HL-60/S4 treated with phorbol 12-myristate 13-acetate at 8.2 ng/mL for 4 days and 3 days (cell line): ENCODE data around the gene DFFB.
"Not testable (repeated sequence)": the region's sequence is repeated elsewhere in the genome, so short reads cannot be mapped to it uniquely, and the experiment has no call there.

Experiments
- in situ Hi-C: fragments of 300-500 bp; cut with MboI; formaldehyde crosslinking; loops from 2 replicates; pipeline ENCODE4 v1.15.0; 2022; ENCODE audit warnings: low sequenced_read_pairs

DFFB gene, protein sequence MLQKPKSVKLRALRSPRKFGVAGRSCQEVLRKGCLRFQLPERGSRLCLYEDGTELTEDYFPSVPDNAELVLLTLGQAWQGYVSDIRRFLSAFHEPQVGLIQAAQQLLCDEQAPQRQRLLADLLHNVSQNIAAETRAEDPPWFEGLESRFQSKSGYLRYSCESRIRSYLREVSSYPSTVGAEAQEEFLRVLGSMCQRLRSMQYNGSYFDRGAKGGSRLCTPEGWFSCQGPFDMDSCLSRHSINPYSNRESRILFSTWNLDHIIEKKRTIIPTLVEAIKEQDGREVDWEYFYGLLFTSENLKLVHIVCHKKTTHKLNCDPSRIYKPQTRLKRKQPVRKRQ

DNA sequence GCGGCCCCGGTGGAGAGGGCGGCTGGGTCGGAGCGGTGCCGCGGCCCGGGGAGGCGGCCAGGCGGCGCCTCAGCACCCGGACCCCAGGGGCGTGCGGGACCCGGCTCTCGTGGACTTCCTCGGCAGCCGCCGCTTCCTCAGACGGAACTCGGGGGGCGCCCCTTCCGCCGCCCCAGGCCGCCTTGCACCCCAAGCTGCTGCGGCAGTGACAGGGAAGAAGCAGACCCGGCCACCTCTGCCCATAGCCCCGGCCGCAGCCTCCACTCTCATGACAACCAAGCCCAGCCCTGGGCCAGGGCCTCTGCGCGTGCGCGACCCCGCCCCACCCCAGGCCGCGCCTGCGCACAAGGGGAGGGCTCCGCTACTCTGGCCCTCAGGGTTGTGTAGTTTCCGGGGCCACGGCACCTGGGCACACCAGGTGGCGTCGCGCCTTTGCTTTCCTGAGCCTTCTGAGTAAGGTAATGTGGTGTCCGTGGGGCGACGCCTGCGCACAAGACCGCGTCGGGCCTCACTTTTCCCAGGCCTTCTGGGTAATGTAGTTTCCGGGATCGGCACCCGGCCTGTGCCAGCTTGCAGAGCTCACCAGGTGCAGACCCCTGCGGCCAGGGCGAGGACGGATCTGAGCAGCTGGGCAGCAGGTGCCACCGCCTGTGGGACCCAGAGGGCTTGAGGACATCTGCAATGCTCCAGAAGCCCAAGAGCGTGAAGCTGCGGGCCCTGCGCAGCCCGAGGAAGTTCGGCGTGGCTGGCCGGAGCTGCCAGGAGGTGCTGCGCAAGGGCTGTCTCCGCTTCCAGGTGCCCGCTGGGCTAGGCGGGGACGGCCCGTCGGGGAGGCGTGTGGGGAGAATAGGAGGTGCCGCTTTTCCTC lies at the start of gene DFFB, which contains the start of gene CEP104:
Gene DFFB (plus strand): TSS at position 554 of the 868 bp plus-strand sequence. CDS start 128 bp downstream, at position 682.
Gene CEP104 (minus strand): TSS at position 289 of the 868 bp plus-strand sequence. CDS start 4,804 bp downstream, outside the sequence.
- in situ Hi-C loops = no loop called here

DNA sequence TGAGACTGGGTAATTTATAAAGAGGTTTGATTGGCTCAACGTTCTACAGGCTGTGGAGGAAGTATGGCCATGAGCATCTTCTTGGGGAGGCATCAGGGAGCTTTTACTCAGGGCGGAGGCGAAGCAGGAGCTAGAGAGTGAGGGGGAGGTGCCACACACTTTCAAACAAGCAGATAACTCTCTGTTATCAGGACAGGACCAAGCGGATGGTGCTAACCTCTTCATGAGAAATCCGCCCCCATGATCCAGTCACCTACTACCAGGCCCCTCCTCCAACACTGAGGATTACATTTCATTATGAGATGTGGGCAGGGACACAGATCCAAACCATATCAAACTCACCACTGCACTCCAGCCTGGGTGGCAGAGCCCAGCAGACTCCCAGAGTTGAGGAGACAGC lies 49.5 kb upstream of the DFFB start:
- in situ Hi-C loops = no loop called here

DNA sequence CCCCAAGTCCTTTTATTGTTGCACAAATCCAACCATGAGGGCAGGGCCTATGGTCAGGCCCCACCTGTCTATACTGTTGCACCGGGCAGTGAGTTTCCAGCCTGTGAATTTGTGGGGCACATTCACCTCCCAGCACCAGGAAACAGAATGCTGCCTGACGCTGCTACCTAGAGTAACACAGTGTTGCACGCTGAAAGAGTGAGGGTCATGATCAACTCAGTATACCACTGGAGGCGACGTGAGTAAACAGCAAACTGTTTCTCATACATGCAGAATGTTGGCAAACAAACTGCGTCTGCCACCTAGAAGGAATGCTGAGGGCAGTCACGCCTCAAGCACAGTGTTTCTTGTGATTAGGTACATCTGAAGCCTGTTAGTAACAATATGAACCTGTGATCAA lies 47.6 kb upstream of the DFFB start:
- in situ Hi-C loops = no loop called here

DNA sequence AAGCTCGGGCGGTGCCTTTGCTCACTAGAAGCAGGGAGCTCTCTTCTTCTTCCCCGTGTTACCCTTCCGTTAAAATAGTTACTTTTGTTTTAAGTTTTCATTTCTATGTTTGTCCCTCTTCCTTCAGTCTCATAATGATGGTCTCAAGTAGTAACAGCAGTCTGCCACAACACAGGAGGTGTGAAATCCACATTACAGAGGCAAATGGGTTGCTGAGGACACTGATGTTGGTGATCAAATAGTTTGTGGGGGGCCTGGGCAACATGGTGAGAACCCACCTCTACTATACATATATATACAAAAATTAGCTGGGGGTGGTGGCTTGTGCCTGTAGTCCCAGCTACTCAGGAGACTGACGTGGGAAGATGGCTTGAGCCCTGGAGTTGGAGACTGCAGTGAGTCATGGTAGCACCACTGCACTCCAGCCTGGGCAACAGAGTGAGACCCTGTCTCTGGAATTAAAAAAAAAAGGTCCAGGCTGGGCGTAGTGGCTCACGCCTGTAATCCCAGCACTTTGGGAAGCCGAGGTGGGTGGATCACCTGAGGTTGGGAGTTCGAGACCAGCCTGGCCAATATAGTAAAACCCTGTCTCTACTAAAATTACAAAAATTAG lies 47.0 kb upstream of the DFFB start:
- in situ Hi-C loops = not testable (repeated sequence)

DNA sequence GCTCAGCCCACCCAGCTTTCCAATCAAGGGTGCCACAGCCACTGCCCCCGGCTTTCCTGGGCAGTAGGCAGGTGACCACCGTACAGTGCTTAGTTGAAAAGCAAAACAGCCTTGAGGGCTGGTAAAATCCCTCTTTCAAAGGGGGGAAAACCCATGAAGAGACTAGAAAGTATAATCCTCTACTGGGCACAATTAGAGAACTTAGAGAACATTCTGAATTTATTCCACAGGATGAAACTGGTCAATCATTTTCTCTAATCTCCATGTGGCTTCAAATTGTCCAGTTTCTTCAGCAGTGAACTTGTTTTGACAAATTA lies 45.7 kb upstream of the DFFB start:
- in situ Hi-C loops = no loop called here

DNA sequence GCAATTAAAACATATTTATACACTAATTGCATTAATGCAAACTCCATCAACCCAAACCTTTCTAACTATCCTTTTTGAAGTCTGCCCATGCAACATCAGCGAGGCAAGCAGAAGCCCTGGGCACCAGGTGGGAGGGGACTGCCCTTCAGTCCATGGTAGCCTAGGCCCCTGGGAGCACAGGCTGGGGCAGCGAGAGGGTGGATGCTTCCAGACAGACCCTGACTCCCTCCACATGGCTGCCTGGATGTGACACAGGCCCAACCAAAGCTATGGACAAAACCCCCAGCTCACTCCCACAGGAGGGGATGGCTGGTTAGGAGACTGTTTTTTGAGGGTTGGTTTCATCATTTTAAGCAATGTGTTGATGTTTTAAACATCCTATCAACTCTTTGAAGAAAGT lies 43.2 kb upstream of the DFFB start:
- in situ Hi-C loops = no loop called here

DNA sequence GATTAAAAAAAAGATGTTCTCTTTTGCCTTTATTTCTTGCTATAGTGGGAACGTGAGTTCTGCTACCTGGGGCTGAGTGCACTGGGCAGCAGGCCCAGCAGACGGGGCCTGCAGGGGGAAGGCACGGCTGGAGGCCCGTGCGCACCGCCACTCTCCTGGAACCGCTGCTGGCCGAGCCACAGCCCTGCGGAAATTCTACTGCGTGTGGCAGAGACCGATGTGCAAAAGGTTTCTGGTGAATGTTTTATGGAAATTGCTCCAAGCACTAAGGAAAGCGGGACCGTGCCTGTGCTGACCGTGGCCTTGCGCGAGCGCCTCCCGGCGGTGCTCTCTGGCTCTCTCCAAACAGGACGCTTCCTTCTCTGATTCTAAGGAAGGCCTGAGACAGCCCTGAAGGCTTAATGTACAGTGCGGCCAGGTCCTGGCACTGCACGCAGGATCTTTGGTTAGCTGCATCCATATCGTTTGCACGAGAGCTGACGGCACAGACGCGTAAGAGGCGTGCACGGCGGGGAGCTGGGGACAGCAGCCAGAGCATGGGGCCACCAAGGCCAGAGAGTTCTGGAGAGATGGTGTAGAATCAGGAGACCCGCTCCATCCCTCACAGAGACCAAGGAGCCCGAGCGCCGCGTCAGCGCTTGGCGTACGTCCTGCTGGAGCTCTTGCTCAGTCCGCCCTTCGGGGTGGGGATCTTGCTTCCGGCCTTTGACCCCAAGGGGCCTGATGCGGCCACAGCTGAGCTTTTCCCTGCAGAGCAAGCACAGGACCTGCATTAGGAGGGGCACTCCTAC lies 42.3 kb upstream of the DFFB start:
- in situ Hi-C loops = no loop called here

DNA sequence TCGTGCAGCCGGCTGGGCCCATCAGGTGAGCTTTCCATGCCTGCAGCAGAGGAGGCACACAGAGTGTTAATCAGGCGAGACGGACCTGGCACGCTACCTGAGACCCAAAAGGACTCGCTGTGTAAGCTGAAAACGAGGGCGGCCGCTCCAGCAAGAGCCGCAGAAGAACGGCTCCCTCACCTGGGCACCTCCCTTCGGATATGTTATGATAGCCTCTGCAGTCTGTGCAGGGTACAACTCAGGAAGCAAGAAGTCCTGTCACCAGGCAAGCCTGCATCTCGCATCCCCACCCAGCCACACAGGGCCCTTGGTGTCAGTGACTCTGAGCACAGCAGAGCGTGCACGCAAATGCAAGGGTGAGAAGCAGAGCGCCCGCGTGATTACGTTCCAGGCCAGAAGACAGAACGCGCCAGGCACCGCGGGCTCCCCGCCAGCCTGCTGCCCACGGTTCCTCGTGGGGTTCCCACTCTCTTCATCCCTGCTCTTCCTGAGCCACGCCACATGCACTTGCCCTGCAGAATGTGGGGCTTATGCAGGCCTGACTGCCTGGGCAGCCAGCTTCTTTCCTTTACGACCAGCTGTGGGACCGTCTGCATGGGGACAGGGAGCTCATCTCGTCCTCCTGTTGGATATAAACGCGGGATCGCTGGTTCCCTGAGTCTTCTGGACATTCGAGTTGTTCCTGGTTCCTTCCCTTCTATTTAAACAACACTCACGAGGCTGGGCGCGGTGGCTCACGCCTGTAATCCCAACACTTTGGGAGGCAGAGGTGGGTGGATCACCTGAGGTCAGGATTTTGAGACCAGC lies 40.7 kb upstream of the DFFB start:
- in situ Hi-C loops = no loop called here

DNA sequence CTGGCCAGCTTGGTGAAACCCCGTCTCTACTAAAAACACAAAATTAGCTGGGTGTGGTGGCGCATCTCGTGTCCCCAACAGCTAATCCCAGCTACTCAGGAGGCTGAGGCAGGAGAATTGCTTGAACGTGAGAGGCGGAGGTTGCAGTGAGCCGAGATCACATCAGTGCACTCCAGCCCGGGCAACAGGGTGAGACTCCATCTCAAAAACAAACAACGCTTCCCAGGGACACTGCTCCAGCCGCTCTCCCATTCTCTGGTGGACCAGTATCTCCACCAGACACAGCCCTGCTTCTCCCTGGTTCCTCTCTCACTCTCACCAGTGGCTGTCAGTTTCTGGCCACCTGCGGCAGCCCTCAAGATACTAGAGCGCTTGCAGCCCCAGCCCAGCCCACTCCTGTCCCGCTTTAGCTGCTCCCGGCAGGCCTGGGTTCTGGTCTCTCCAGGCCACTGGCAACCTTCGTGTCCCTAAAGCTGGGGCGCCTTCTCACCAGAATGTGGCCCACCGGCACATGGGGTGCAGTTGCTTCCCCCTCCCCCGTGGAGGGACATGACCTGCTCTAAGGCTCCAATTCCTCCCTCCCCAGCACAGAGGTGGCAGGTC lies 40.0 kb upstream of the DFFB start:
- in situ Hi-C loops = no loop called here

DNA sequence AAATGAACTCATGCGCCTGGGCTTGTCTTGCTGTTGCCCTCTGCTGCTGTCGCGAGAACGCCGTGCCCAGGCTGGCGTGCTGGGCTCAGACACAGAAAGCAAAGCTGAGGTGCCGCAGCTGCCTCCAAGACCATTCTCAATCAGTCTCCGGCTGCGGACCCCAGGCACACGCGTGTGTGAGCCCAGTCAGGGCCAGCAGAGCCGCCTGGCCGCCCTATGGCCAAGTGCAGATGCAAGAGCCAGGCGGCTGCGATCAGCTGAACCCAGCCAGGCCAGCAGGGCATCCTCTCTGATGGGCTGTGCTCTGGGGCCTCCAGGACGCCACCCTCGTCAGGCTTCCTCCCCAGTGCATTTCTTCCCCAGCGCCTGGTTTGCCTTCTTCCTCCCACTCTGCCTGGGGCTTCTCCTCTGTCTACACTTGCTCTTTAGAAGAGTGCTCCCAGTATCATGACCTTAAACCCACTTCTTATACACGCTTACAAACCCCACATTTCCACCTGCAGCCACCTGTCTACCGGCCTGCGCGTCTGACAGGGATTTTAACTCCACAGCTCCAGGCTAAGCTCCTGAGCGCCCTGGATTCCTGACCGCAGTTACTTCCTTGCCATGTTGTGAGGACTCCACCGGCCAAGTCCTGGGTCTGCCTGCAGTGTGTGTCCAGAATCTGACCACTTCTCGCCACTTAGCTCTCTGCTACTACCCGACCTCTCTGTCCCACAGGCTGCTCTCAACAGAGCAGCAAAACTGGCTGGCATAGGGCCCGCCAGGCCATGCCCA lies 39.3 kb upstream of the DFFB start:
- in situ Hi-C loops = no loop called here

DNA sequence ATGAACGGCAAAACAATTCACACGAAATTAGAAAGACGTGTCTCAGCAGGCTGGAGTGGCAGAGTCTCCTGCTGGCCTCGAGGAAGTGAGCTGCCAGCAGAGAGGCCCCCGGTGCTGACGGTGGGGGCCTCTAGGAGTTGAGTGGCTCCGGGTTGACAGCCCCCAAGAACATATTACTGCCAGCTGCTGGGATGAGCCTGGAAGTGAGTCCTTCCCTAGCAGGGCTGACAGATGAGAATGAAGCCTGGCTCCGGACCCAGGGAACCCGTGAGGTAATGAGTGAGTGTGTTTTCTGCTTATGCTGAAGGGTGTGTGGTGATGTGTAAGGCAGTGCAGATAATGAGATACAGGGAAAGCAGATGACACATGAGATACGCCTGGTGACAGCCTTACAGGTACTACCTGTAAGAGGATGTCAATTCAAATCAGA lies 37.5 kb upstream of the DFFB start:
- in situ Hi-C loops = no loop called here

DNA sequence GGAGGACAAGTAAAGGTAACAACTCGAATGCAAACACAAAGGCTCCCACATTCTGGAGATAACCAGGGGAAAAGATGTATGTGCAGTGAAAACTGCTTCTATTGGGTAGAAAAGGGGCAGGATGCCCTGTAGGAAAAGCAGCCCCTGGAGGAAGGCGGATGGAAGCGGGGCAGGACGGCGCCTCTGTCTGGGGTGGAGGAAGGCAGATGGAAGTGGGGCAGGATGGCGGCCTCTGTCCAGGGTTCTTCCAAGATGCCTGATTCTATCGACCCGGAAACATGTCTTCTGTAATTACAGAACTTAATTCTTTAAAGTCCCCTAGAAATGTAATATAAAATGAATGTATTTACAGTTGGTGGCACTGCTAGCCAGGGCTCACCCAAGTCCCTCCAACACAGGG lies 37.0 kb upstream of the DFFB start:
- in situ Hi-C loops = no loop called here

DNA sequence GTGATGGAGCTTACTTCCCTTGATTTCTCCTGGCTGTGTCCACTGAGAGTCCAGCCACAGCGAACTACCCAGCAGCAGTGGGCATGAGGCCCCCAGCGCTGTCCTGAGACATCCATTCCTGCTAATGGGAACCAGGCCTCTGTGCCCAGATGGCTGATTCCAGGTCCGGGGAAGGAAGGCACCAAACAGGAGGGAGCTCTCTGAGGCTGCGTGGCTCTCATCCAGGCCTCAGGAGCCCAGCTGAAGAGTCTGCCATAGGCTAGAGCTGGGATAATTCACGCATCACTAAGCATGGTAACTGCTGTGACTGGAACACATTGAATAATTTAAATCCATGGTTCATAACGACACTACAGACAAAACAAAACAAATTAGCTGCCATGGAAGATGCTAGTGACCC lies 36.3 kb upstream of the DFFB start:
- in situ Hi-C loops = no loop called here

DNA sequence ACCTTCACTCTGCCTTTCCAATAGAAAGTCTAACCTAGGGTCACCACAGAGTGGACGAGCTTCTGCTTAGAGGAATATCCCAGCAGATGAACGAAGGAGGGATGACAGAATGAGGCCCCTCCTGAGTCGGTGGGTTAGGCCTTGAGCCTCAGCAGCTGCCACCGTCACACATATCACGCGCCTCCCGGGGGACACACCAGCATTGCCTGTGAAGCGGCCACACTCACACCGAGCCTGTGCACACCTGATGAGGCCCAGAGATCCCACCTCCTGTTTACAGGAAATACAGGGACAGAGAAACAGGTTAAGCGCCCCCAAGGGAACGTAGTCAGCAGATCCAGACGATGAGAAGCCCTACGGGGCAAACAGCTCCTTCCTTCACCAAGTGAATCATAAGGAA lies 35.8 kb upstream of the DFFB start:
- in situ Hi-C loops = no loop called here

DNA sequence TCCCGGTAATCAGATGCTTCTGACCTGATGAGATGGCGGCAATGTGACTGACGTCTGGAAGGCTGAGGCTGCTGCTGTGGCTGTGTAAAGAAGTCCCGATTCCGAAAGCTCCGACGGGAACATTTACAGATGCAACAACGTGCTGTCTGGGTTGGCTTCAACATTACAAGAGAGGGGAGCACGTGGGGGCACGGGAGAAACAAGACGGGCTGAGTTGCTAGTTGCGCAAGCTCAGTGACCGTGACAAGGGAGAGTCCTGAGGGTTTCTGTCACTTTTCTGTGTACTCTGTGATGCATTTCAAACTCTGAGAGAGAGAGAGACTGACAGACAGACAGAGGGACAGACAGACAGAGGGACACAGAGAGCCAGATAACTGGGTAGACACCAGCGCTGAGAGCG lies 35.4 kb upstream of the DFFB start:
- in situ Hi-C loops = no loop called here

DNA sequence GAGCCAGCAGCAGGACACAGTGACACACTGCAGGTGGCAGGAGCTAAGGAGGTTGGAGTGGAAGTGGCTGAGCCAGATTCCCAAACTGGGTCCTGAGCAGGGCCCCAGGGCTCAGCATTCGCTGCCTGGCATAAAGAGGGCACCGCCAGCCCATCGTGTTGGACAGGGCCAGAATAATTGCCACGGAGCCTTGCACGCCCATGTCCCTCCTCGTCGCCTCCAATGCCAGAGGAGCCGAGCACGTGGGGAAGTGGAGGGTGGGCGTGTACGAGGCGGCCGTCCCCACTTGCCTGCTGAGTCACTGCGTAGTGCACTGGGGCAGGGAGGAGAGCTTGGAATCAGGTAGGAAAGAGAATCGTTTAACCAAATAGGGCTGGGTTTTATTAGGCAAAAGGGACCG lies 34.9 kb upstream of the DFFB start:
- in situ Hi-C loops = no loop called here

DNA sequence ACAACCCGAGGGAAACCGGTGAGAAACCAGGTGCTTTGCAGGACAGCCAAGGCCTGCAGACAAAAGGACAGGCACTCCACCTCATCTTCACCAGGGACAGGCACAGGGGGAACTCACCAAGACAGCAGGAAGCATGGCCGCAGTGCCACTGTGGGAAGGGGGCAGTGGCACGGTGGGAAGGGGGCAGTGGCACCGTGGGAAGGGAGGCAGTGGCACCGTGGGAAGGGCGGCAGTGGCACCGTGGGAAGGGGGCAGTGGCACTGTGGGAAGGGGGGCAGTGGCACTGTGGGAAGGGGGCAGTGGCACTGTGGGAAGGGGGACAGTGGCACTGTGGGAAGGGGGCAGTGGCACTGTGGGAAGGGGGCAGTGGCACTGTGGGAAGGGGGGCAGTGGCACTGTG lies 32.6 kb upstream of the DFFB start:
- in situ Hi-C loops = no loop called here

DNA sequence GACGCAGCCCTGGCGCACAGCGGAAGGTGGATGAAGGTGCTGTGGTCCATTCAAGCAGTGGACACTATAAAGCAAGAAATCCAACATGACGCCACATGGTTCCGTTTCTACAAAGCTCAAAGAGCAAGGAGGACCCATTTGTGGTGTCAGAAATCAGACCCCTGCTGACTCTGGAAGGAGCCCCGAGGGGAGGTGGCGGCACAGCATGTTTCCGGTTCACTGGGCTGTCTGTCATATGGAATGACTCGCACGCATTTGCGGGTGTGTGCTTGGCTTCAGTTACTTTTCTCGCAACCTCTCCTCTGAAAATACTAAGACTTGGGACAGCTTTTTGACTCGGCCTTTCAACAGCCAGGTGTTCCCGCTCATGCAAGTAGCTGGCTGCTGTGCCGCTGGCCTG lies 31.9 kb upstream of the DFFB start:
- in situ Hi-C loops = no loop called here

DNA sequence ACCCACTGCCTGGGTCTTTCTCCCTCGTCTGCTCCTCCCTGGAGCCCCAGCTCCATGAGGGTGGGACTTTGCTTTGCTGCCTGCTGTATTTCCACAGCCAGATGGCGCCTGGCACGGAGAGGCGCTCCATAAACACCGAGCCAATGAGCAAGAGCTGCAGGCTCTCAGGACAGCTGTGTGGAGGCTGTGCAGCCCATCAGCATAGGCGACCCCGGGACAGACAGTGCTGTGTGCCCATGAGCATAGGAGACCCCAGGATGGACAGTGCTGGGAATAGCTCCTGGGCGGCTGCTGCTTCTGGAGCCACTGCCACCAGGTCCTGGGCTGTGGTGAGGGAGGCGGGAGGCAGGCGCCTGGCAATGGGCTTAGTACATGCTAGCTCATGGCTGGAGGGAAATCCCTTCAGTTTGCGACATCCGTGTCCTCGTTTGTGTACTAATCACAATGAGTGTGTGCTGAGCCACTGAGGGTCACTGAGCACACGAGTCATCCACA lies 29.4 kb upstream of the DFFB start:
- in situ Hi-C loops = no loop called here
